Measurements from ENCODE around the gene MDP1.

DNA sequence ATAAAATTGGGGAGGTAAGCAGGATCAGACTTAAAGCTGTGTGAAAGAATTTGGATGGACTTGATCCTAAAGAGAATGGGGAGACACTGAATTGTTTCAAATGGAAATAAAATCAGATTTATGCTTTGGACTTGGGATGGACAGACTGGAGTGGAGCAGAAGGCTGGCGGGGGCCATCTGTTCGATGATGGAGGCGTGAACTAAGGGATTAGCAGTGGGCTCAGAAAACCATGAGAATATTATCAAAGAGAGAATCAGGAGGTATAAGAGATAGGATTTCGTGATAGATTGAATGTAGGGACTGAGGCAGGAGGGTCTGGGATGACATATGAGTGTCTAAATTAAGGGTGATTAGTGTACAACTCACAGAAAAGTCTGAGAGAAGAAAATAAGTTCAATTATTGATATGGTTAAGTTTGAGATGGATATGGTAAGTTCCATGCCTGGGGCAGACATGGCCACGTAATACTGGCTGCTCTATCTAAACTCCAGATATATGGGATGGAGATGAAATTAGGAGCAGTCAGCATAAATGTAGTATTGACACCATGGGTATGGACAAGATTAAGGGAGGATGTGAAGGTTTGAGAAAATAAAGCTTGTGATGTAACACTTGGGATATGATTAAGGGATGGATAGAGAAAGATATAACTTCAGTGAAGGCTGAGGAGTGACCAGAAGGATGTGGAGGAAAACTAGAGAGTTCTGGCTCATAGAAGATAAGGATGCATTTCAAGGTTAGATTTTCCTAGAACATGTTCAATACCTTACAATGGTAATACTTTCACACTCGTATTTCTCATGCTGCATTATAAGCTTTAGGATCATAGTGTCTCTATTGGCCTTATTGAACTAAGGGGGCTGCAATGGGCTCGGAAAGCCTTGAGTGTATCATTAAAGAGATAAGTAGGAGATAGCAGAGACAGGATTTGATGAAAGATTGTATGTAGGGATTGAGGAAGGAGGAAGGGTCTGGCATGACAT is 11.4 kb downstream of the MDP1 start:
- TF ChIP-seq, protein P1, sequence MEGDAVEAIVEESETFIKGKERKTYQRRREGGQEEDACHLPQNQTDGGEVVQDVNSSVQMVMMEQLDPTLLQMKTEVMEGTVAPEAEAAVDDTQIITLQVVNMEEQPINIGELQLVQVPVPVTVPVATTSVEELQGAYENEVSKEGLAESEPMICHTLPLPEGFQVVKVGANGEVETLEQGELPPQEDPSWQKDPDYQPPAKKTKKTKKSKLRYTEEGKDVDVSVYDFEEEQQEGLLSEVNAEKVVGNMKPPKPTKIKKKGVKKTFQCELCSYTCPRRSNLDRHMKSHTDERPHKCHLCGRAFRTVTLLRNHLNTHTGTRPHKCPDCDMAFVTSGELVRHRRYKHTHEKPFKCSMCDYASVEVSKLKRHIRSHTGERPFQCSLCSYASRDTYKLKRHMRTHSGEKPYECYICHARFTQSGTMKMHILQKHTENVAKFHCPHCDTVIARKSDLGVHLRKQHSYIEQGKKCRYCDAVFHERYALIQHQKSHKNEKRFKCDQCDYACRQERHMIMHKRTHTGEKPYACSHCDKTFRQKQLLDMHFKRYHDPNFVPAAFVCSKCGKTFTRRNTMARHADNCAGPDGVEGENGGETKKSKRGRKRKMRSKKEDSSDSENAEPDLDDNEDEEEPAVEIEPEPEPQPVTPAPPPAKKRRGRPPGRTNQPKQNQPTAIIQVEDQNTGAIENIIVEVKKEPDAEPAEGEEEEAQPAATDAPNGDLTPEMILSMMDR (IDR thresholded peaks at IDR 0.05; ENCODE audit: low read depth, low read length), result no peak
- TF ChIP-seq POLR2A (IDR thresholded peaks at IDR 0.05; ENCODE audit: extremely low read depth, insufficient read length), result no peak

All from NB4 (cell line).